ENCODE measurements around the gene NPLOC4. TPM values are rescaled to one million over a fixed set of nuclear protein-coding genes. Genes with fewer than 3 reads are reported as not detected.
A peak's percentile ranks its signal among the peaks of the same experiment; 100 is the strongest.

Gene NPLOC4
- total and polyA plus RNA-seq, 2 of the 13 experiments (the other 11 are each of a cell fraction or from before 2014, with no cell fraction given) = 57.0 to 97.0 TPM

- TF ChIP-seq BCLAF1 (IDR thresholded peaks at IDR 0.05) = no peak
- TF ChIP-seq PHB2 (IDR thresholded peaks at IDR 0.05; ENCODE audit: partially characterized antibody) = no peak
- 0 out of 2 replicates have a peak, but pooled peaks have one; percentile 55 for TF ChIP-seq ZNF552 (CRISPR knock-in tag; IDR thresholded peaks at IDR 0.05; ENCODE audit: borderline replicate concordance)
- TF ChIP-seq RBFOX2 (IDR thresholded peaks at IDR 0.05; ENCODE audit: low read depth, low read length) = peak; percentile 30; the same call in 1 of the 2 replicates
- TF ChIP-seq CHCHD3 (CRISPR knock-in tag; IDR thresholded peaks at IDR 0.05) = 0 out of 2 replicates have a peak, but pooled peaks have one; percentile 68
- peak; percentile 29; the same call in 1 of the 2 replicates for TF ChIP-seq ZNF441 (CRISPR knock-in tag; IDR thresholded peaks at IDR 0.05; ENCODE audit: borderline replicate concordance)
- no peak for TF ChIP-seq THAP11 (CRISPR knock-in tag; IDR thresholded peaks at IDR 0.05)
- TF ChIP-seq CTCF (CRISPR knock-in tag; IDR thresholded peaks at IDR 0.05) = peak; percentile 66
- TF ChIP-seq REXO4 (CRISPR knock-in tag; IDR thresholded peaks at IDR 0.05; ENCODE audit: borderline replicate concordance) = no peak
- TF ChIP-seq FOXO1 (CRISPR knock-in tag; IDR thresholded peaks at IDR 0.05) = no peak
- peak; percentile 79 for TF ChIP-seq ZNF607 (CRISPR knock-in tag; IDR thresholded peaks at IDR 0.05; ENCODE audit: borderline replicate concordance)
- TF ChIP-seq AKAP8 (CRISPR knock-in tag; IDR thresholded peaks at IDR 0.05) = no peak; the same call in 1 of the 2 replicates
- TF ChIP-seq ZNF720 (CRISPR knock-in tag; IDR thresholded peaks at IDR 0.05) = no peak
- peak; percentile 26; the same call in 1 of the 2 replicates for TF ChIP-seq GATAD1 (CRISPR knock-in tag; IDR thresholded peaks at IDR 0.05)
- TF ChIP-seq ZSCAN21 (CRISPR knock-in tag; IDR thresholded peaks at IDR 0.05; ENCODE audit: borderline replicate concordance) = no peak
- no peak for TF ChIP-seq SOX13 (IDR thresholded peaks at IDR 0.05)
- TF ChIP-seq SOX13 (CRISPR knock-in tag; conservative IDR thresholded peaks at IDR 0.05 in 1 of 2, IDR thresholded peaks at IDR 0.05 in 1 of 2) = no peak
- no peak for TF ChIP-seq ZNF646 (CRISPR knock-in tag; IDR thresholded peaks at IDR 0.05)
- TF ChIP-seq KDM2A (CRISPR knock-in tag; IDR thresholded peaks at IDR 0.05; ENCODE audit: borderline replicate concordance, low read depth) = peak; percentile 53; the same call in 1 of the 2 replicates
These were observed 117.5 kb downstream of the NPLOC4 start (continued) for GRCh38 chr17:81519284-81520020.

Measured in HepG2 (cell line).